ENCODE measurements around the gene CCDC146.
A peak's percentile ranks its signal among the peaks of the same experiment; 100 is the strongest.
"Not testable (repeated sequence)": the region's sequence is repeated elsewhere in the genome, so short reads cannot be mapped to it uniquely, and the experiment has no call there.

The CCDC146 gene

GRCh38 chr7:77121860-77122681 lies at the start of gene CCDC146:
TSS of gene CCDC146 (plus strand) at chr7:77122615. CDS start at chr7:77167669, 45,054 bp downstream.
- not testable (repeated sequence) for H3K9ac ChIP-seq (ENCODE audit: low read length); H3K36me3 ChIP-seq (ENCODE audit: control insufficient read depth, insufficient read depth, low read length); H3K27me3 ChIP-seq (ENCODE audit: control insufficient read depth, insufficient read depth, low read length); H3K4me1 ChIP-seq (ENCODE audit: control insufficient read depth, insufficient read depth, low read length)
- Histone ChIP-seq H3K4me3 (ENCODE audit: low read length) (peak within 1 kb of the TSS; percentile 89), H3K27ac (ENCODE audit: low read depth, low read length) (peak within 1 kb of the TSS; percentile 58)

- not testable (repeated sequence) for H3K4me1 ChIP-seq (ENCODE audit: control insufficient read depth, insufficient read depth, low read length); H3K27ac ChIP-seq (ENCODE audit: low read depth, low read length); H3K36me3 ChIP-seq (ENCODE audit: control insufficient read depth, insufficient read depth, low read length); H3K4me3 ChIP-seq (ENCODE audit: low read length); H3K27me3 ChIP-seq (ENCODE audit: control insufficient read depth, insufficient read depth, low read length); H3K9ac ChIP-seq (ENCODE audit: low read length)
Observed at GRCh38 chr7:77074786-77075396, 47.5 kb upstream of the CCDC146 start.

GRCh38 chr7:77077060-77077459 lies 45.4 kb upstream of the CCDC146 start:
- not testable (repeated sequence) for H3K27me3 ChIP-seq (ENCODE audit: control insufficient read depth, insufficient read depth, low read length); H3K9ac ChIP-seq (ENCODE audit: low read length); H3K36me3 ChIP-seq (ENCODE audit: control insufficient read depth, insufficient read depth, low read length); H3K4me3 ChIP-seq (ENCODE audit: low read length); H3K4me1 ChIP-seq (ENCODE audit: control insufficient read depth, insufficient read depth, low read length); H3K27ac ChIP-seq (ENCODE audit: low read depth, low read length)

- H3K36me3 ChIP-seq (ENCODE audit: control insufficient read depth, insufficient read depth, low read length); H3K9ac ChIP-seq (ENCODE audit: low read length); H3K27me3 ChIP-seq (ENCODE audit: control insufficient read depth, insufficient read depth, low read length); H3K4me1 ChIP-seq (ENCODE audit: control insufficient read depth, insufficient read depth, low read length); H3K27ac ChIP-seq (ENCODE audit: low read depth, low read length); H3K4me3 ChIP-seq (ENCODE audit: low read length): not testable (repeated sequence)
Observed at GRCh38 chr7:77079112-77079511, 43.3 kb upstream of the CCDC146 start.

- not testable (repeated sequence) for H3K4me3 ChIP-seq (ENCODE audit: low read length); H3K9ac ChIP-seq (ENCODE audit: low read length); H3K4me1 ChIP-seq (ENCODE audit: control insufficient read depth, insufficient read depth, low read length); H3K36me3 ChIP-seq (ENCODE audit: control insufficient read depth, insufficient read depth, low read length); H3K27me3 ChIP-seq (ENCODE audit: control insufficient read depth, insufficient read depth, low read length); H3K27ac ChIP-seq (ENCODE audit: low read depth, low read length)
Observed at GRCh38 chr7:77079624-77080023, 42.8 kb upstream of the CCDC146 start.

- H3K27me3 ChIP-seq (ENCODE audit: control insufficient read depth, insufficient read depth, low read length); H3K4me3 ChIP-seq (ENCODE audit: low read length); H3K4me1 ChIP-seq (ENCODE audit: control insufficient read depth, insufficient read depth, low read length); H3K9ac ChIP-seq (ENCODE audit: low read length); H3K27ac ChIP-seq (ENCODE audit: low read depth, low read length); H3K36me3 ChIP-seq (ENCODE audit: control insufficient read depth, insufficient read depth, low read length): not testable (repeated sequence)
Observed at GRCh38 chr7:77080236-77080635, 42.2 kb upstream of the CCDC146 start.

GRCh38 chr7:77082192-77082591 lies 40.2 kb upstream of the CCDC146 start:
- not testable (repeated sequence) for H3K4me3 ChIP-seq (ENCODE audit: low read length); H3K4me1 ChIP-seq (ENCODE audit: control insufficient read depth, insufficient read depth, low read length); H3K27ac ChIP-seq (ENCODE audit: low read depth, low read length); H3K36me3 ChIP-seq (ENCODE audit: control insufficient read depth, insufficient read depth, low read length); H3K9ac ChIP-seq (ENCODE audit: low read length); H3K27me3 ChIP-seq (ENCODE audit: control insufficient read depth, insufficient read depth, low read length)

GRCh38 chr7:77092301-77092700 lies 30.1 kb upstream of the CCDC146 start:
- H3K9ac ChIP-seq (ENCODE audit: low read length); H3K4me3 ChIP-seq (ENCODE audit: low read length); H3K36me3 ChIP-seq (ENCODE audit: control insufficient read depth, insufficient read depth, low read length); H3K27me3 ChIP-seq (ENCODE audit: control insufficient read depth, insufficient read depth, low read length); H3K4me1 ChIP-seq (ENCODE audit: control insufficient read depth, insufficient read depth, low read length); H3K27ac ChIP-seq (ENCODE audit: low read depth, low read length): not testable (repeated sequence)

GRCh38 chr7:77100501-77100900 lies 21.9 kb upstream of the CCDC146 start:
- not testable (repeated sequence) for H3K9ac ChIP-seq (ENCODE audit: low read length); H3K27ac ChIP-seq (ENCODE audit: low read depth, low read length); H3K4me3 ChIP-seq (ENCODE audit: low read length); H3K27me3 ChIP-seq (ENCODE audit: control insufficient read depth, insufficient read depth, low read length); H3K4me1 ChIP-seq (ENCODE audit: control insufficient read depth, insufficient read depth, low read length); H3K36me3 ChIP-seq (ENCODE audit: control insufficient read depth, insufficient read depth, low read length)

GRCh38 chr7:77101187-77101586 lies 21.2 kb upstream of the CCDC146 start:
- not testable (repeated sequence) for H3K27me3 ChIP-seq (ENCODE audit: control insufficient read depth, insufficient read depth, low read length); H3K4me3 ChIP-seq (ENCODE audit: low read length); H3K4me1 ChIP-seq (ENCODE audit: control insufficient read depth, insufficient read depth, low read length); H3K36me3 ChIP-seq (ENCODE audit: control insufficient read depth, insufficient read depth, low read length); H3K27ac ChIP-seq (ENCODE audit: low read depth, low read length); H3K9ac ChIP-seq (ENCODE audit: low read length)

- not testable (repeated sequence) for H3K36me3 ChIP-seq (ENCODE audit: control insufficient read depth, insufficient read depth, low read length); H3K4me1 ChIP-seq (ENCODE audit: control insufficient read depth, insufficient read depth, low read length); H3K4me3 ChIP-seq (ENCODE audit: low read length); H3K27ac ChIP-seq (ENCODE audit: low read depth, low read length); H3K9ac ChIP-seq (ENCODE audit: low read length); H3K27me3 ChIP-seq (ENCODE audit: control insufficient read depth, insufficient read depth, low read length)
Observed at GRCh38 chr7:77102671-77103070, 19.7 kb upstream of the CCDC146 start.

GRCh38 chr7:77105904-77106303 lies 16.5 kb upstream of the CCDC146 start:
- H3K4me1 ChIP-seq (ENCODE audit: control insufficient read depth, insufficient read depth, low read length); H3K4me3 ChIP-seq (ENCODE audit: low read length); H3K36me3 ChIP-seq (ENCODE audit: control insufficient read depth, insufficient read depth, low read length); H3K9ac ChIP-seq (ENCODE audit: low read length); H3K27me3 ChIP-seq (ENCODE audit: control insufficient read depth, insufficient read depth, low read length); H3K27ac ChIP-seq (ENCODE audit: low read depth, low read length): not testable (repeated sequence)

- H3K27ac ChIP-seq (ENCODE audit: low read depth, low read length); H3K36me3 ChIP-seq (ENCODE audit: control insufficient read depth, insufficient read depth, low read length); H3K4me1 ChIP-seq (ENCODE audit: control insufficient read depth, insufficient read depth, low read length); H3K9ac ChIP-seq (ENCODE audit: low read length); H3K4me3 ChIP-seq (ENCODE audit: low read length); H3K27me3 ChIP-seq (ENCODE audit: control insufficient read depth, insufficient read depth, low read length): not testable (repeated sequence)
Observed at GRCh38 chr7:77107659-77108058, 14.8 kb upstream of the CCDC146 start.
